G401 (cell line): ENCODE results near the gene RIMBP2. TPM values are rescaled to one million over a fixed set of nuclear protein-coding genes. Genes with fewer than 3 reads are reported as not detected.

Experiments
- DNase-seq: peaks from one replicate; pipeline ENCODE4 v3.0.0-alpha.2; 2015; ENCODE audit warnings: low spot score
- in situ Hi-C: cut with HindIII; loops from 2 replicates; pipeline ENCODE4 v1.10.0; 2016; ENCODE audit warnings: low sequenced_read_pairs, mixed read lengths
- total RNA-seq: library from RNA; depleted of rRNA; stranded (reverse); fragments of >200 nt; shearing (Covaris generic); gene quantifications from 2 replicates; pipeline ENCODE4 v1.2.3, GENCODE V29; 2014

Gene RIMBP2
- total RNA-seq, 1 experiment from 2014 or later: 75.3 TPM

DNA sequence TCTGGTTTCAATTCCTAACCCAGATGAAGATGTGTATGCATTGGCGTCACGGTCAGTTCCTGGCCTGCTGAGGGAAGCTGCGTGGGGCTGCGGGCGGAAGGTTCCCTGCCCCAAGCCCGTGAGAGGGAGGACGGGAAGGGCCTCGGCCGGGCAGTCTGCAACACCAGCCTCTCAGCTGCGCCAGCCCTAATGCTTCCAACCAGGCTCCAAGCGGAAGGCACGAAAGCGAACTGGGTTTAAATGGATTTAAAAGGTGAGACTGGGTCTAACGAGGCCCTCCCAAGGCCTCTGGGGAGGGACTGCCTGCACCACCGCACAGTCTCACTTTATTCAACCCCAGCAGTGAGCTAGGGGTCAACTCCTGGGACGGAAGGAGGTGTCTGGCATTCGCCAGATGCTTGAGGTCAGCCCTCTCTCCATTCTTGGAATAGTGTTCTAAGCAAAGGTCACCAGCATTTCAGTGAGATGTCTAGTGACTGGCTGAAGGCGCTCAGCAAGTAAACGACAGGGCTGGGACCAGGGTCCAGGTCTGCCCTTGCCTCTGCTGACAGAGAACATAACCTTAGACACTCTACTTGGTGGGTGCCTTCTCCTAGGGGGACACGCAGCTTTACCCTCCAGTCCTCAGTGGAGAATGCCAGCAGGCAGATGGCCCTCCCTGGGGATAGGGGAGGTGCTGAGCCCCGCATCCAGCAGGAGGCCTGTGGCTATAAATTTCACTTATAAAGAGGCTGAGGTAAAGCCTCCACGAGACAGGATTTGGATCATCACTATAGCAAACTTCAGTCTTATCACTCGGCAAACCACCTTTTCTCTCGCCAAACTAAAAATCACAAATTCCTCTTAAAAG, 286.2 kb downstream of the RIMBP2 start:
- no peak for DNase-seq
- in situ Hi-C loops: no loop called here

DNA sequence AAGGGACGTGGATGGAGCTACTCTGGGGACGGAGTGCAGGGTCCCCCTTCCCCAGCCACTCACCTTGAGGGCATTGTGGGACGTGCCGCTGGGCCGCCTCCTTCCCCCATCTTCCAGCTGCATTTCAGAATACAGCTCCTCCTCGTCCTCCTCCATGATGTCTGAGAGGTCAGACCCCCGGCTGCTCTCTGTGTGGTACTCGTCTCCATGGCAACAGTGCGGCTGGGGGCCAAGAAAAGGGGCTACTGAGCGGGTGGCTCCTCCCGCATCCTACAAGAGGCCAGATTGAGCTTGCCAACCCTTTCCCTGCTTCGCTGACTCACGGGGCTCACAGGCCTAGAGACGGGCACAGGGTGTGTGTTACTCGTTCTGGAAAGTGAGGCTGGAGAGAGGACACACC, 288.0 kb downstream of the RIMBP2 start:
- in situ Hi-C loops: no loop called here
- DNase-seq: no peak

DNA sequence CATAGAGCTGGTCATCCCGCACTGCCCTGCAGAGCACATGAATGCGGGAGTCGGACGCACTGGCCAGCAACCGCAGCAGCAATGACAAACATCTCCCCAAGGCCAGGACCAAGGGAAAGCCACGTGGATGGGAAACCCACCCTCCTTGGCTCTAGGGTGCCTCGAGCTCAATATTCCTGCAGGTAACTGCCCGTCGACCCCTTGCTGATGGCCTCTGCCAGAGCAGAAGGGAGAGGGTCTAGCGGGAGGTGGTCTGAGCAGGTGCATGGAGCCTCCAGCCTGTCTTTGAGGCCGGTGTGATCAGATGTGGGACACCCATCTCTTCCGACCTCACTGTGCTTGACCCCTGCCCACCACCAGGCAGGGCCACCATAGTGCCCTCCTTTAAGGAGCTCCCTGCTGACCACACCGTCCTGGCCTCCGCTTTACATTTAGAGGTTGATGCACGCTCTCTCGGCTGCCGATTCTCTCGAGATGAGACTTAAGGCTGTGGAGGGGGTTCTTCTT, 288.7 kb downstream of the RIMBP2 start:
- in situ Hi-C loops: no loop called here
- no peak for DNase-seq

DNA sequence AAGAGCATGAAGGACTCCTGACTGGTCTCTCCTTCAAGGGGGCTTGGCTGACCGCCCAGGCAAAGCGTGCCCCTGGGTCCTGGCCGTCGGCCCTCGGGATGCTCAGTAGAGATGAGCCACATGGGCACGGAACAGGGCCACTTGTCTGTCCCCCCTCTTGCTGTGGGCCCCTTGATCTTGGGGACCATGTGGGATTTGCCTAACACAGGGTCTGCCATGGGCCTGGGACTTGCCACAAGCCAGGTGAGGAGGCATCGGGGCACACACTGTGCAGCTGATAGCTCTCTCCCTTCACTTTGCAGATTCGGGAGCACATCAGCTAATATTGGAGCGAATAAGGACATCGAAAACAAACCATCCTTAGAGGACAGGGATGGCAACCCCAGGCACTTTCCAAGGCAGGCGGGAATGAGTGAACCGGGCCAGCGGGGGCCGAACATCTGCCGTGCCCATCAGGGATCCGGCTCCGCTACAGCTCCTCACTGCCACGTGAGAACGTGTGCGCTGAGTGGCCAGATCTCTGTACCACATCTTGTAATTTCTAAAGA, 290.3 kb downstream of the RIMBP2 start:
- in situ Hi-C loops: no loop called here

DNA sequence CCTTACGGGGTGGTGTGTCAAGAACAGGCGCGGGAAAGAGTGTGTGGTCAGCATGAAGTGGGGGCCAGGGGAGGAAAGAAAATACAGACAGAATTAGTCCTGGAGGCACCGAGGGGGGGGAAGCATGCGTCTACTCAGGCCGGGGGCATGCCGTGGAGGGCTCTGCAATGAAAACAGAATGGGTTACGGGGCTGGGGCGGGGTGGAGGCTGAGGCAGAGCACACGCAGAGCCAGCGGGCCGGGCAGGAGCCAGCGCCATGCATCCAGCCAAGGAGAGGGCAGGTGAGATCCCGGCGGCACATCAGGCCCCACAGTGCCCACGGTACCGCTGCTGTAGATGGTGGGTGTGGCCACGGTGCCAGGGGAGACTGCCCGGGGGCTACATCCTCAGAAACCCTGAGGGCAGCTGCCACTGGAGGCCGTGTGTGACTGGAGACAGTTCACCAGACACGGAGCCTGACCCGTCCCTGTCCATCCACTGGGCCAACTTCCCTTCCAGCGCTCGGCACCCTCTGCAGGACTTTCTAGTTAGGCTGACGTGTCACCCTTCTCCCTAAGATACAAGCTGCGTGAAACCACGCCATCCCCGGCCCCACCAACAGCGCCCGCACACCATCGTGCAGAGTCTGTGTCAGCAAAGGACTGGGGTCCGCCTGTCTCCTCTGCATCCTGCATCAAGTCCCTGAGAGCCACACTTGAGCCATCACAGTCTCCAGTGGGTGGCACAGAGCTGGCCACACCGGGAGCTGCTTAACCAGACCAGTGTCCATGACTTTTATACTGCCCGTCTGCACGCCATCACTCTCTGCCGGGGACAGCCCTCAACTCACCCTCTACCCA, 291.0 kb downstream of the RIMBP2 start:
- no peak for DNase-seq
- in situ Hi-C loops: no loop called here

More for the DNA sequence above, 290.3 kb downstream of the RIMBP2 start:
- DNase-seq: no peak

DNA sequence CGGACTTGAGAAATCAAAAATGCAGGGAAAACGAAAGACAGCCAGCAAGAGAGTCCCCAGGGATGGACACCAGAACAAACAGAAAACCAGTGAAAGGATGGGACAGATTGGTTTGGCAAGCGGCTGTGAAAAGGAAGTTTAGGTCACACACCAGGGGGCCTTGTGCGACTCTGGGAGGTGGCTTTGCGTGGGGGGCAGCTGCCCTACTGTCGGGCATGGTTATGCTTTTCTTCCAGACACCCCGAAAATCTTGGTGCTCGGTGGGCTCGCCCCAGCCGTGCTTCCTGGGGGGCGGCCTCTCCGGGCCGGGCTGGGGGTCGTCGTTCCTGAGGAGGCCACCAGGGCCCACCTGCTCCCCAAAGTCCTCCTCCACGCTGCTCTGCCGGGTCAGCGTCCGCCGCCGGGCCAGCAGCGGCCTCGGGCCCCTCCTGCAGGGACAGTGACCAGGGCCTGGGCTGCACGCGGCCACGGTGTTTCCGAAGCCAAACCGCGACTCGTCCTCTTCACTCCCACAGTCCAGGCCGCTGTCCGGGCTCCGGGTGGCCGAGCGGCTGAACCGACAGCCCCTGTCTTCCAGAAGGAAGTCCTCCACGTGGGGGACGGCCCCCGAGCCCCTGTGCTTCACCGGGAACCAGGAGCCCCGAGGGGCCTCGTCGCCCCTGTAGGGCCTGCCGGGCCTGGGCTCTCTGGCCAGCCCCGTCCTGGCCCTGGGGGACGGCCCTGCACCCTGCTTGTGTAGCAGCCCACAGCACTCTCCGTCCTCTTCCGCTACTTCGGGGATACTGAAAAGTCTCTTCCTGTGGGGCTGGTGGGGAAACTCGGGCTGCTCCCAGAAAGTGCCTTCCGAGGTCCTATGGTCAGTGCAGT, 291.9 kb downstream of the RIMBP2 start:
- in situ Hi-C loops: no loop called here
- DNase-seq: no peak

DNA sequence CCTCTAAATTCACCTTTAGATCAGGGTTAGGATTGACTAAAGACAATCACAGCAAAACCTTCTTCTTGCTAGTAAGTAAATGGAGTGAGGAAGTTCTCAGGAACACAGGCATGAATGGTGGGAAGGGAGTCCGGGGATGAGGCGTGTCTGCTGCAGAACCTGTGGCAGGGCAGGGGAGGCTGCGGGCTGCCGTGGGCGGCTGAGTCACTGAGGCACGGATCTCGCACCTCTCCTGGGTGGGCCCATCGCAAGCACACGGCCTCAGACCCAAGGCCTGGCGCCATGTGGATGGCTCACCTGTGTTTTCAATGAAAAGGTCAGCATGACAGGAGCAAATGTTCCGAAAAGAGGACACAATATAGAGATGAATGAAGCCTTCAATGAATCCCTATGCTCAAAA, 293.0 kb downstream of the RIMBP2 start:
- DNase-seq: no peak
- in situ Hi-C loops: no loop called here

DNA sequence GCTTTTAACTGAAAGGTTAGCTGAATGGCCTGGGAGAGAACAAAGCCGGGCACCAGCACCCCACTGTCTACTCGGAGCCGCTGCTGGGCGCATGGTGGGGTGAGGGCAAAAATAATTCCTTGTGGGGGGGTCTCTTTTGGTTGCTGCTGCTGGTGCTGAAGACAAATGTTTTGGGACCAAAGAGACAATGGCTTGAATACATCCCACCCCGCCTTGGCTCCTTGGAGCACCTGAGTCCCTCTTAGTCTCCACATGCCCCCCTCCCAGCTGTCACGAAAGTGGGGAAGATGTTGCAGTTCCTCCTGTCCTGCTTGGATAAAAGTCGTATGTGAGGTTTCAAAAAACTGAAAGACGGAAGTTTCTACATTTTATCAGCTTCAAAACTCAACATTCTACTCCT, 293.4 kb downstream of the RIMBP2 start:
- no peak for DNase-seq
- in situ Hi-C loops: no loop called here

DNA sequence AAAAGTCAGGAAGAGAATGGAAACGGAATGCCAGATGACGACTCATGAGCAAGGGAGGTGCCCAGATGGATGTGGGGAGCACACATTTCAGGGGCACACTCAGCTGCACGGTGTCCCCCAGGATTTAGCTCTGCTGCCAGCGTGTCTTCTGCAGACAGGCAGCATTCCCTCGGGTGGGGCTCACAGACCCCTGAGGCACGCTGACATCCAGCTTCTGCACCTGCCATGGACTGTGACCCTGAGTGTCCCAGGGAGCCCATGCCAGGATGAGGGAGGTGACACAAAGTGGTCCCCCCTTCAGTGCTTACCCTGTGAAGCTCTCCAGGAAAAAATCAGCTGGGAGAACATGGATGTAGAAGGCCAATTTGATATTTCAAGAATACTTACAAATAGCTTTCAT, 294.2 kb downstream of the RIMBP2 start:
- in situ Hi-C loops: no loop called here
- no peak for DNase-seq

DNA sequence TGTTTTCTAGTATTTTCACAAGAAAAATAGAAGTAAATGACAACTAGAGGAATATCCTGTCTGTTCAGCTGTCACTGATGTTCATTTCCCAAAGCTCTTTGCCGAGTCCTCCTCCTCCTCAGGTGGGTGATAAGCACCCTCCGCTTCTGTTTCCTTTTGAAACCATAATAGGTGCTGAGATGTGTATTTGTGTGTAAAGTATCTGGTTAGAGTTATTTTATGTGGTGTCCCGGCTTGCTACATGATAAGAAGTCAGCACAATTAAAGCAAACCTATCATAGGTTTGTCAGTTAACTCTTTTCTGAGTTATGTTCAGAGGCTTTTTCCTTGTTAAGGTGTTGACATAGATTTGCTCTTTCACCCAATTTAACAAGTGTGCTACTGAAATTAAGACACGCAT, 296.0 kb downstream of the RIMBP2 start:
- in situ Hi-C loops: no loop called here

DNA sequence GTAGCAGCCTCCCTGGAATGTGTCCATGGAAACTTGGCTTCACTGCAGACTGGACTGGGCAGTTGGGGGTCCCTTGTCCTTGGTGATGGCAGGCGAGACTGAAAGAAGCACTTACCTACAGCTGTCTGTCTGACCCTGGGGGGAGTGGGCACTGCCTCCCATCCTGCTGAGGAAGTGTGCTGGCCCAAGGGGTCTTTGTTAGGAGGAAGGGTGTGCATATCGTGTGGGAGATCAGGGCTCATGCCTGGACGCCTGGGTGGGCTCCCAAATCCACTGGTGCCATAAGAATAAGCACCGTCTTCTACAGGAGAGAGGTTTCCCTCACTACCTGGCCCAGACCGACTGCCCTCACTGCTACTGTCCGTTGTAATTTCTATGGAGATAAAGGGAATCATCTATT, 297.0 kb downstream of the RIMBP2 start:
- in situ Hi-C loops: no loop called here

More for the DNA sequence above, 296.0 kb downstream of the RIMBP2 start:
- DNase-seq: no peak

DNA sequence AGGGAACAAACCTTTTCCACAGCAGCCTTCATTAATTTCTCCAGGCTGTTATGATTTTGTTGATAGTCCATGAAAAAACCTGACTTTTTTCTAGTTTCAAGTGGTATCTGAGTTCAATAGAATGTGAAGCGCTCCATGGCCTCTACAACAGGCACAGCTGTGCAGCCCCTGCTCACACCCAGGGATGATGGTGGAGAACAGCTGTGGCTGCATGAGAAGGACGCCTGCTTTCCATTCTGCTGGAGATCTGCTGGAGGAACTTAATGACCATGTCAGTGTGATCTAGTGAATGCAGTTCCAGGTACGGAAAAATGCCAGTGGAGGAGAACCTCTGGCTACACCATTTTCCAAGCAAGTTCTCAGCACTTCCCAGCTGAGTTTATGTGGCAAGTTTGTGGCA, 297.8 kb downstream of the RIMBP2 start:
- in situ Hi-C loops: no loop called here
- no peak for DNase-seq

More for the DNA sequence above, 297.0 kb downstream of the RIMBP2 start:
- no peak for DNase-seq

DNA sequence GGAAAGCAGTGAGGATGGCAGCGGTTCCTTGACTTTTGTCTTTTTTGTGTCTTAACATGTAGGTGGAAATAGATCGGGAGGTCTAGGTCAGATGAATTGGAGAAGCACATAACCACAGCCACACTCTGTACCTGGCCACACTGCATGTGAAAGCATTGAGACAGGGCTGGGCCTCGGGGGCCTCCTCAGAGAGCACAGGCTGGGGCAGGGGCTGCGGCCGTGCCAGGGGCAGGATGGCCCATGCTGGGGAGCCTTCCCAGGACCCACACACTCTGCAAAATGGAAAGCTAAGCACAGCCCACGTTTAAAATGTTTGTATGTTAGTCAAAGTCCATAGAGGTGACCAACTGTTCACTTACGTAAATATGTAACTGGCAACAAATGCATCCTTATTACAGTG, 301.7 kb downstream of the RIMBP2 start:
- in situ Hi-C loops: no loop called here
- no peak for DNase-seq

DNA sequence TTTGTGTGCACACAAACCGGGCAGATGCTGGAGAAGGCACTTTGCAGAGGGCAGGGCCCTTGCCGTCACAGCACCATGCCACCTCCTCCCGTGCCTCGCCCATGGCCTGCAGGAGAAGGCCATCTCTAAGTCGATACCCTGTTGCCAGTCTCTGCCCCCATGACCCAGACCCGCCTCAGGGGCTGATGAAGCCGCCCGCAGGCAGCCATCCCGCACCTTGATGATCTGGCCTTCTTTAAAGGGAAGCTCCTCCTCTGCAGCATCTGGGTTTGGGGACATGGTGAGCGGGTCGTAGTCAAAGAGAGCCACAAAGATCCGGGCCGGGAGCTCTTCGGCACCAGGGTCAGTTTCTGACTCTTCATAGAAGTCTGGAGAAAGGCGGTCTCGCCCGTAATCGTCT, 302.2 kb downstream of the RIMBP2 start:
- in situ Hi-C loops: no loop called here
- DNase-seq: no peak

DNA sequence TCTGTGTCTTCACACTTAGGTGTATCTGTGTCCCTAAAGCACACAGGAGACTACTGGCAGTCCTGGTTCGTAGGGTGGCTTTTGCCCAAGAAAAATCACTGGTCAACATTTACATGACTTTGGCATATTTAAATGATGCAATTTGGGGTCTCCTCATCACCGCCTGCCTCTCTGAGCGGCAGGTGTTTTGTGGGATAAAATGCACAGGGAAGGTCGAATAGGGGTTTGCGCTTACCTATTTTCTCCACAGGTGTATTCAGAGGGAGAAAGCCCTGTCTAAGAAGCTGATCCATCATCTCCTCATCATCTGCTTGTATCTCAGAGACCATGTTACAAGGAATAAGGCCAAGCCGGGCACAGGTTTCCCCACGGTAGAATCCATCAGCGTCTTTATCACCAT, 303.7 kb downstream of the RIMBP2 start:
- no peak for DNase-seq
- in situ Hi-C loops: no loop called here

DNA sequence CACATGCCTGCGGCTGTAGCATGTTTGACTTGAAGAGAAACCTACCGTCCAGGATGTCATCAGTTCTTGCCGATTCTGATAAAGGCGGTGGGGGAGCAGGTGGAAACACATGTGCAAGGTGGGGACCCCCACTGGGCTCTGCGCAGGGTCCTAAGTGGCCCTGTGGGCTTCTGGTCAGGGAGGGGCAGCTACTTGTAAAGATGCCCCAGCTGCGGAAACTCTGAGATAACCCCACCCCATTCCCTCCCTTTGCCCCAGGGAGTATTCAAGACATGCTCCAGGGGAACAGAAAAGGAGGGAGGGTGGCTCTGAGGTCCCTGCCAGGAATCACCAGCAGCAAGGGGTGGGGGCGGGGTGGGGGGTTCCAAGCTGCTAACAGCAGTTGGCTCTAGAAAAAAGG, 310.8 kb downstream of the RIMBP2 start:
- DNase-seq: no peak
- in situ Hi-C loops: no loop called here

DNA sequence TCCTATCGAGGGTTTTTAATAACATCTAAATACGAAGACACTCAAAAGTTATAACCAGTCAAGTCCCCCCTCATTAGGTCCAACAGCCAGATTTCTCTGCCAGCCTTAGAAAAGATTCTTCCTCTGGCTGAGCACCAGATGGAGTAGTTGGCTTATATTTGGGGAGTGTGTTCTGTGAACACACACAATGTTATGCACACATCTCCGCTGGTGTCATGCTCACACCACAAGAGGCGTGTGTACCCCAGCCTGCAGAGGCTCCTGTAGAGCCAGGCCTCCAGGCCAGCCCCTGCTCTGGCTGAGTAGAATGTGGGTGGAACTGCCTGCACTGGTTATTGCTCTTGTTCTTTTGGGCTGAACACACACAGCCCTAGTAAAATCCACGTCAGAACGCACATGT, 314.4 kb downstream of the RIMBP2 start:
- DNase-seq: peak; percentile 16
- in situ Hi-C loops: no loop called here

DNA sequence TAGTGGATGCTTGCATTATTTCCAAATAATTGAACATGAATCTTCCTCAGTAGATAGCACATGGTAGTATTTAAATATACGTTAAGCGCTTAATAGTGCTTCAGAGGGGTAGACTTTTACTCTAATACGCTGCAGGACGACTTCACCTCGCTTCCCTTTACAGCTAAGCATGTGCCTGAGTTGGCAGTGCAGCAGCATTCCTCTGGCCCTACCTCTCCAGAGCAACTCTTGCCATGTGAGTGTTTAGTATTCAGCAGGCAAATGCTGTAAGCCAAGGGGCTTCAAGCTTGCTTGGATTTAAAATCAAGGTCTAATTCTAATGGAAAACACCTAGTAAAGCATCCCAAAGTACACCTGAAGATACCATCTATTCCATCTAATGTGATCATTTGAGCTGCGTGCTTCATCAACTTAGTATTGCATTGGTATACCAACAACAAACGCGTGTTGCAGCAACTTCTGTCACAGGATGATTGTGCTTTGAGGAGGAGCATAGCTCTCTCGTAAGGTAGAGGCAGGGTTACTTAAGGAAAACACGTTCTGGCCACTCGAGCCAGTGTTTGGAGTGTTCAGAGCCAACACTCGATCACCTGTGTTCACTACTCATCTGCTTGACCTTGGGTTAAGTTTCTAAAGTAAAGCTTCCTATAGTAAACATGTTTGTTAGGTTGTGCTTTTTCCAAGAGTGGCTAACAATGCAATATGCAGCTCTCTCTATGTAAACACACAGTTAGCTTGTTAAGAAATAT, 317.8 kb downstream of the RIMBP2 start:
- in situ Hi-C loops: no loop called here
- DNase-seq: no peak
